Natural killer cell (primary cell): ENCODE results near the gene C14orf39. TPM values are rescaled to one million over a fixed set of nuclear protein-coding genes. Genes with fewer than 3 reads are reported as not detected.
"Not testable (repeated sequence)": the region's sequence is repeated elsewhere in the genome, so short reads cannot be mapped to it uniquely, and the experiment has no call there.

Experiments used
- ATAC-seq, 3 donors: fragments of 150-1000 bp in 2 of 3; fragments of 200-7000 bp in 1 of 3; cut with Tn5 transposase; 1 replicate in 1 of 3; 2 replicates in 2 of 3; pipeline ENCODE4 v1.10.0; 2021; ENCODE audit warnings: mild to moderate bottlenecking in 2 of 3, moderate library complexity in 2 of 3
- DNase-seq, 2 donors: peaks; one replicate each; pipeline versions ENCODE4 v3.0.0 to v3.0.0-alpha.2; 2013 to 2021; ENCODE audit warnings: mixed read lengths in 1 of 2
- H3K27ac ChIP-seq: one replicate; pipeline ENCODE4 v1.5.1; 2013; ENCODE audit warnings: mild to moderate bottlenecking, low read length
- H3K27me3 ChIP-seq: one replicate; pipeline ENCODE4 v1.6.1; 2013; ENCODE audit warnings: low read length; ENCODE audit not compliant: control insufficient read depth, insufficient read depth
- H3K36me3 ChIP-seq: one replicate; pipeline ENCODE4 v1.6.1; 2013; ENCODE audit warnings: low read length; ENCODE audit not compliant: control insufficient read depth, insufficient read depth
- H3K4me1 ChIP-seq: one replicate; pipeline ENCODE4 v1.6.1; 2013; ENCODE audit warnings: low read length; ENCODE audit not compliant: control insufficient read depth, insufficient read depth
- H3K4me3 ChIP-seq: one replicate; pipeline ENCODE4 v1.5.1; 2013; ENCODE audit warnings: low read length
- H3K9me3 ChIP-seq: one replicate; pipeline ENCODE4 v1.6.1; 2013; ENCODE audit warnings: low read length; ENCODE audit not compliant: control insufficient read depth, insufficient read depth
- H3K27ac Mint-ChIP-seq, 2 donors: one replicate each; pipeline ENCODE4 v1.8.0; 2022; ENCODE audit warnings: mild to moderate bottlenecking in 2 of 2, mixed read lengths in 2 of 2, moderate library complexity in 1 of 2
- H3K27me3 Mint-ChIP-seq, 2 donors: one replicate each; pipeline ENCODE4 v1.8.0; 2022; ENCODE audit warnings: low read depth in 2 of 2, mixed read lengths in 2 of 2
- H3K36me3 Mint-ChIP-seq: one replicate; pipeline ENCODE4 v1.8.0; 2022; ENCODE audit warnings: mixed read lengths
- H3K4me1 Mint-ChIP-seq, 2 donors: one replicate each; pipeline ENCODE4 v1.8.0; 2022; ENCODE audit warnings: mixed read lengths in 2 of 2
- H3K4me3 Mint-ChIP-seq: one replicate; pipeline ENCODE4 v1.8.0; 2022; ENCODE audit warnings: mild to moderate bottlenecking, moderate library complexity, mixed read lengths
- H3K9me3 Mint-ChIP-seq, 2 donors: one replicate each; pipeline ENCODE4 v1.8.0; 2022; ENCODE audit warnings: mixed read lengths in 2 of 2
- CTCF ChIP-seq: fragments of 200-600 bp; IDR thresholded peaks from one replicate; pipeline ENCODE4 v1.8.0; 2022; ENCODE audit warnings: antibody characterized with exemption
- WGBS: methylation state at CpG from one replicate; pipeline ENCODE4 v1.1.7; 2013; ENCODE audit warnings: missing lambda C conversion rate; ENCODE audit not compliant: insufficient coverage; 5-methylcytosine and 5-hydroxymethylcytosine counted together
- intact Hi-C: fragments of 100-400 bp; cut with micrococcal nuclease; formaldehyde crosslinking; loops from one replicate; pipeline ENCODE4 v1.14.2; 2022
- total RNA-seq, 4 donors: library from RNA; stranded (reverse); fragments of 120-200 nt in 1 of 4; gene quantifications; one replicate each; pipeline versions ENCODE4 v1.2.3 to v1.2.4, GENCODE V29; 2013 to 2022

C14orf39 gene
- total RNA-seq, 3 donors from 2014 or later (not counting 1 experiment from before 2014, with no cell fraction given), result not detected

DNA sequence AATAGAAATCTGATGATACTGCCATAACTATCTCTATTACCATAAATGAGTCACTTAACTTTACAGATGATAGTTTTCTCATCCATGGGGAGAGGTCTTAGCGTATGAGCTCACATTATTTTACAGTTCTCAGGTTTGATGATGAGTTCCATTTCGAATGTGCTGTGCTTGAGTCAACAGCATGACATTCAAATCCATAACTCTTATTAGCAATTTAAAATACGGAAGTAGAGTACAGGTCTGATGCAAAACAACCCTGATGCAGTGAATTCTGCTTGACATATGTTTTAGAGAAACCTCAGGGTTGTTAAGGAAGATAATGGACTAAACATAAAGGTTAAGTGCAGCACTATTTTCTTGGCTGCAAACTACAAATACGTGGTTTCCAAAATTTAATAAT is 30.0 kb downstream of the C14orf39 start:
- Mint-ChIP-seq H3K9me3 (peaks cover 0 to 2% of the 10 kb centered on the region in 2 donors), H3K36me3 (no peaks in the 10 kb centered on the region), H3K4me1 (no peaks in the 10 kb centered on the region), H3K27ac (no peak overlapping the region), H3K27me3 (no peaks in the 10 kb centered on the region), H3K4me3 (no peak overlapping the region)
- no peak overlapping the region for H3K4me3 ChIP-seq
- no peaks in the 10 kb centered on the region for H3K9me3 ChIP-seq
- H3K27ac ChIP-seq, result no peak overlapping the region
- ATAC-seq (no peak), DNase-seq (no peak)
- no peaks in the 10 kb centered on the region for H3K36me3 ChIP-seq
- WGBS, result 64% methylated on average over 3 of the region's 4 CpGs
- no peaks in the 10 kb centered on the region for H3K27me3 ChIP-seq
- intact Hi-C loops, result no loop called here
- TF ChIP-seq CTCF, result no peak
- no peaks in the 10 kb centered on the region for H3K4me1 ChIP-seq

DNA sequence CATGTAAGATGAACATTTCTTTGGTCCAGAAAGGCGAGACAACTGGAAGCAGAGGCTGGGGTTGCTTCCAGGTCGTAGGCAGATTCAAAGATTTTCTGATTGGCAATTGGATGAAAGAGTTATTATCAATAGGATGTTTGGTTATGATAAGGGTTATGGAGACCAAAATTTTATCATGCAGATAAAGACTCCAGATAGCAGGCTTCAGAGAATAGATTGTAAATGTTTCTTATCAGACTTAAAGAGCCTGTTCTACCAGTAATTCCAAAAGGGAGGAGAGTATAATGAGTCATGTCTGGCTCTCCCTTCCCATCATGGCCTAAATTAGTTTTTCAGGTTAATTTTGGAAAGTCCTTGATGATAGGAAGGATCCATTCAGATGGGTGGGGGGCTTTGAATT is 55.6 kb downstream of the C14orf39 start:
- no peak overlapping the region for H3K27ac ChIP-seq
- H3K4me3 ChIP-seq, result no peak overlapping the region
- H3K27me3 Mint-ChIP-seq, result no peaks in the 10 kb centered on the region
- H3K4me3 Mint-ChIP-seq, result no peak overlapping the region
- H3K27me3 ChIP-seq, result no peaks in the 10 kb centered on the region
- H3K9me3 Mint-ChIP-seq, result peaks cover 6 to 8% of the 10 kb centered on the region in 2 donors
- WGBS, result 62% methylated on average over 2 of the region's 2 CpGs
- no peaks in the 10 kb centered on the region for H3K9me3 ChIP-seq
- intact Hi-C loops, result no loop called here
- ATAC-seq (no peak), DNase-seq (no peak)
- no peaks in the 10 kb centered on the region for H3K36me3 ChIP-seq
- TF ChIP-seq CTCF, result no peak
- H3K27ac Mint-ChIP-seq, result no peak overlapping the region
- no peaks in the 10 kb centered on the region for H3K4me1 Mint-ChIP-seq
- no peaks in the 10 kb centered on the region for H3K4me1 ChIP-seq
- H3K36me3 Mint-ChIP-seq, result no peaks in the 10 kb centered on the region

DNA sequence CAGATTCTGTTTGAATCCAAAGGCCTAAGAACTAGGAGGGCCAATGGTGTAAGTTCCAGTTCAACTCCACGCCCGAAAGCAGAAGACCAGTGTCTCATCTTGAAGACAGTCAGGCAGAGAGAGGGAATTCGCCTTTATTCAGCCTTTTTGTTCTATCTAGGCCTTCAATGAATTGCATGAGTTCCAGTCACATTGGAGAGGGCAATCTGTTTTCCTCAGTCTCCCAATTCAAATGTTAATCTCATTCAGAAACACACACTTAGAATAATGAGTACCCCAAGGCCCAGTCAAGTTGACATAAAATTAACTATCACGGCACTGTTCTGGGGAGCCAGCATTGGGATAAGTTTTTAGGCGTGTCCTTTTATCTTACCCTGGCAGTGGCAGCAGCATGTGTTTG is 65.8 kb downstream of the C14orf39 start:
- ATAC-seq (no peak), DNase-seq (no peak)
- no peaks in the 10 kb centered on the region for H3K4me1 Mint-ChIP-seq
- no peak for TF ChIP-seq CTCF
- no peaks in the 10 kb centered on the region for H3K27me3 Mint-ChIP-seq
- H3K4me3 Mint-ChIP-seq, result no peak overlapping the region
- H3K27ac ChIP-seq, result no peak overlapping the region
- no peak overlapping the region for H3K4me3 ChIP-seq
- no peaks in the 10 kb centered on the region for H3K36me3 ChIP-seq
- intact Hi-C loops, result no loop called here
- no peaks in the 10 kb centered on the region for H3K4me1 ChIP-seq
- no peaks in the 10 kb centered on the region for H3K27me3 ChIP-seq
- peaks cover 3 to 5% of the 10 kb centered on the region in 2 donors for H3K9me3 Mint-ChIP-seq
- 90% methylated on average over 5 of the region's 5 CpGs for WGBS
- no peak overlapping the region for H3K27ac Mint-ChIP-seq
- H3K9me3 ChIP-seq, result no peaks in the 10 kb centered on the region
- H3K36me3 Mint-ChIP-seq, result no peaks in the 10 kb centered on the region

DNA sequence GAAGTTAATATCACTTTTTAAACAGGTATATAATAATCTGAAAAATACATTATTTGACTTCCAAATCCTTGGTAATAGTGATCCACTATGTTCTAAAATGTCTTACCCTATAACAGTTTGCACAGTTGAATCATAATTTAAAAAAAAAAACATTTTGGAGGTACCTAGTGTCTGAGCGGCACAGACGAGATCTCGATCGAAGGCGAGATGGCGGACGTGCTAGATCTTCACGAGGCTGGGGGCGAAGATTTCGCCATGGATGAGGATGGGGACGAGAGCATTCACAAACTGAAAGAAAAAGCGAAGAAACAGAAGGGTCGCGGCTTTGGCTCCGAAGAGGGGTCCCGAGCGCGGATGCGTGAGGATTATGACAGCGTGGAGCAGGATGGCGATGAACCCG is 88.3 kb downstream of the C14orf39 start:
- H3K36me3 Mint-ChIP-seq, intact Hi-C loops, H3K4me1 Mint-ChIP-seq, H3K36me3 ChIP-seq, H3K9me3 ChIP-seq, H3K27ac ChIP-seq, DNase-seq, H3K27me3 ChIP-seq, H3K9me3 Mint-ChIP-seq, H3K4me1 ChIP-seq, H3K4me3 ChIP-seq, H3K4me3 Mint-ChIP-seq, H3K27ac Mint-ChIP-seq, H3K27me3 Mint-ChIP-seq: not testable (repeated sequence)
- WGBS, result 96% methylated on average over 22 of the region's 22 CpGs
- peak in 2 of 3 donors; percentile 76 to 78 for ATAC-seq
